ENCODE data around the gene RFC1. TPM values are rescaled to one million over a fixed set of nuclear protein-coding genes. Genes with fewer than 3 reads are reported as not detected.
A peak's percentile ranks its signal among the peaks of the same experiment; 100 is the strongest.
"Not testable (repeated sequence)": the region's sequence is repeated elsewhere in the genome, so short reads cannot be mapped to it uniquely, and the experiment has no call there.

The RFC1 gene
- total and polyA plus RNA-seq, 9 of the 15 experiments (the other 6 are each of a cell fraction or from before 2014, with no cell fraction given) = 16.8 to 85.6 (median 45.2) TPM

GRCh38 chr4:39363773-39364393 lies 2.3 kb downstream of the RFC1 start:
- ATAC-seq (no peak), FAIRE-seq (no peak), DNase-seq (ENCODE audit: extremely low read depth in 1 of 4, low spot score in 3 of 4) (no peak)
- Histone ChIP-seq H3K9ac (ENCODE audit: insufficient read depth in 1 of 2, low read depth in 2 of 2, low read length in 2 of 2) (no peak overlapping the region), H3K79me2 (ENCODE audit: control insufficient read depth, insufficient read depth, low read length) (peaks cover 66% of the 10 kb centered on the region), H3K27ac (ENCODE audit: extremely low read depth, low read depth, low read length) (no peak overlapping the region), H3K4me3 (0 out of 2 replicates have a peak overlapping the region, but pooled peaks have one; percentile 11), H3K4me2 (ENCODE audit: insufficient read depth, low read length) (peak overlapping the region; percentile 92), H3K4me1 (replicated peaks in 1 of 2; ENCODE audit: control insufficient read depth in 2 of 2, insufficient read depth in 2 of 2, low read length in 2 of 2) (peaks cover 3 to 9% of the 10 kb centered on the region in 2 experiments; a peak in 3 of 5 replicates), H4K20me1 (replicated peaks; ENCODE audit: control insufficient read depth, insufficient read depth, low read length) (no peaks in the 10 kb centered on the region), H3K9me3 (replicated peaks; ENCODE audit: control insufficient read depth, insufficient read depth, low read depth, low read length) (no peaks in the 10 kb centered on the region), H2AFZ (ENCODE audit: low read depth, low read length) (no peak overlapping the region), H3K27me3 (ENCODE audit: control insufficient read depth in 2 of 2, insufficient read depth in 2 of 2, low read length in 2 of 2) (no peaks in the 10 kb centered on the region), H3K36me3 (ENCODE audit: control insufficient read depth, insufficient read depth, low read length) (peaks cover 3% of the 10 kb centered on the region; the same call in 1 of the 3 replicates), H3K9me1 (ENCODE audit: control insufficient read depth, insufficient read depth, low read length) (no peaks in the 10 kb centered on the region)
- intact Hi-C loops (cut with micrococcal nuclease) = no loop called here
- BruUV-seq (replicated peaks) = no TSS peak
- peak; percentile 66 for TF ChIP-seq ZNF121 (CRISPR knock-in tag; conservative IDR thresholded peaks at IDR 0.05)
- TF ChIP-seq ZEB2 (IDR thresholded peaks at IDR 0.05) = no peak
- WGBS (ENCODE audit: insufficient coverage, low coverage, missing lambda C conversion rate) = 57% methylated on average over 4 of the region's 4 CpGs
- in situ Hi-C loops (cut with MboI) = no loop called here
- ChIA-PET CTCF (ENCODE audit: low intra/inter-chr PET ratio) (no interaction called here), POLR2A (interaction anchor here (0.6 to 2.1 kb wide), 5 partner anchors 10 to 373 kb away, joined by 3 to 8 read pairs (median 4); no protein-coding TSS in a partner anchor)

- no peaks in the 10 kb centered on the region for H3K9me3 ChIP-seq (replicated peaks; ENCODE audit: control insufficient read depth, insufficient read depth, low read depth, low read length)
- WGBS (ENCODE audit: insufficient coverage, low coverage, missing lambda C conversion rate) = 63% methylated on average over 3 of the region's 3 CpGs
- H3K4me2 ChIP-seq (ENCODE audit: insufficient read depth, low read length) = no peak overlapping the region
- POLR2A ChIA-PET = no interaction called here
- no peak overlapping the region for H3K9ac ChIP-seq (ENCODE audit: insufficient read depth in 1 of 2, low read depth in 2 of 2, low read length in 2 of 2)
- H3K9me1 ChIP-seq (ENCODE audit: control insufficient read depth, insufficient read depth, low read length) = no peaks in the 10 kb centered on the region
- no peak for TF ChIP-seq KLF6 (CRISPR knock-in tag; IDR thresholded peaks at IDR 0.05; ENCODE audit: borderline replicate concordance)
- TF ChIP-seq ZNF316 (IDR thresholded peaks at IDR 0.05) = peak; percentile 49; the same call in 1 of the 2 replicates
- no TSS peak for BruUV-seq (replicated peaks)
- H3K4me3 ChIP-seq = no peak overlapping the region
- H3K36me3 ChIP-seq (ENCODE audit: control insufficient read depth, insufficient read depth, low read length) = peaks cover 3% of the 10 kb centered on the region; the same call in 1 of the 3 replicates
- H4K20me1 ChIP-seq (replicated peaks; ENCODE audit: control insufficient read depth, insufficient read depth, low read length) = no peaks in the 10 kb centered on the region
- intact Hi-C loops (cut with micrococcal nuclease) = no loop called here
- H3K4me1 ChIP-seq (replicated peaks in 1 of 2; ENCODE audit: control insufficient read depth in 2 of 2, insufficient read depth in 2 of 2, low read length in 2 of 2) = peaks cover 3 to 9% of the 10 kb centered on the region in 2 experiments; a peak in 3 of 5 replicates
- FAIRE-seq (no peak), ATAC-seq (no peak), DNase-seq (ENCODE audit: extremely low read depth in 1 of 4, low spot score in 3 of 4) (no peak)
- H2AFZ ChIP-seq (ENCODE audit: low read depth, low read length) = no peak overlapping the region
- H3K27ac ChIP-seq (ENCODE audit: extremely low read depth, low read depth, low read length) = no peak overlapping the region
- H3K79me2 ChIP-seq (ENCODE audit: control insufficient read depth, insufficient read depth, low read length) = peaks cover 74% of the 10 kb centered on the region
- H3K27me3 ChIP-seq (ENCODE audit: control insufficient read depth in 2 of 2, insufficient read depth in 2 of 2, low read length in 2 of 2) = no peaks in the 10 kb centered on the region
- in situ Hi-C loops (cut with MboI) = no loop called here
- CTCF ChIA-PET (ENCODE audit: low intra/inter-chr PET ratio) = no interaction called here
These were observed 3.3 kb downstream of the RFC1 start for GRCh38 chr4:39362827-39363226.

- H3K4me1 ChIP-seq (replicated peaks in 1 of 2; ENCODE audit: control insufficient read depth in 2 of 2, insufficient read depth in 2 of 2, low read length in 2 of 2); H3K4me3 ChIP-seq; H3K4me2 ChIP-seq (ENCODE audit: insufficient read depth, low read length); in situ Hi-C loops (cut with MboI); FAIRE-seq; H3K9me3 ChIP-seq (replicated peaks; ENCODE audit: control insufficient read depth, insufficient read depth, low read depth, low read length); H4K20me1 ChIP-seq (replicated peaks; ENCODE audit: control insufficient read depth, insufficient read depth, low read length); ATAC-seq; H3K9ac ChIP-seq (ENCODE audit: insufficient read depth in 1 of 2, low read depth in 2 of 2, low read length in 2 of 2); BruUV-seq (replicated peaks); CTCF ChIA-PET (ENCODE audit: low intra/inter-chr PET ratio); H3K9me1 ChIP-seq (ENCODE audit: control insufficient read depth, insufficient read depth, low read length); H3K27me3 ChIP-seq (ENCODE audit: control insufficient read depth in 2 of 2, insufficient read depth in 2 of 2, low read length in 2 of 2); H3K36me3 ChIP-seq (ENCODE audit: control insufficient read depth, insufficient read depth, low read length); H2AFZ ChIP-seq (ENCODE audit: low read depth, low read length); POLR2A ChIA-PET; DNase-seq (ENCODE audit: extremely low read depth in 1 of 4, low spot score in 3 of 4); intact Hi-C loops (cut with micrococcal nuclease); H3K27ac ChIP-seq (ENCODE audit: extremely low read depth, low read depth, low read length): not testable (repeated sequence)
- peaks cover 83% of the 10 kb centered on the region for H3K79me2 ChIP-seq (ENCODE audit: control insufficient read depth, insufficient read depth, low read length)
- WGBS (ENCODE audit: insufficient coverage, low coverage, missing lambda C conversion rate) = 98% methylated on average over 3 of the region's 4 CpGs
These were observed 5.6 kb downstream of the RFC1 start for GRCh38 chr4:39360611-39361010.
